ENCODE results near the gene CLDND2.

CLDND2 gene

GRCh38 chr19:51341976-51342580, 26.7 kb downstream of the CLDND2 start, which contains the start of gene VSIG10L:
Gene VSIG10L, minus strand, starts transcription at chr19:51342139. Its CDS starts 15 bp downstream, at chr19:51342124.
- no peak for DNase-seq (ENCODE audit: low read depth)
- TF ChIP-seq CTCF (conservative IDR thresholded peaks at IDR 0.05; ENCODE audit: low read depth, low read length) = no peak
- H3K4me3 ChIP-seq (ENCODE audit: low read length) = no peak within 1 kb of the TSS

GRCh38 chr19:51341066-51341465, 27.7 kb downstream of the CLDND2 start:
- TF ChIP-seq CTCF (conservative IDR thresholded peaks at IDR 0.05; ENCODE audit: low read depth, low read length) = no peak
- DNase-seq (ENCODE audit: low read depth) = no peak
- no peak overlapping the region for H3K4me3 ChIP-seq (ENCODE audit: low read length)

- peak overlapping the region; percentile 71 for H3K4me3 ChIP-seq (ENCODE audit: low read length)
- TF ChIP-seq CTCF (conservative IDR thresholded peaks at IDR 0.05; ENCODE audit: low read depth, low read length) = no peak
- peak; percentile 81 for DNase-seq (ENCODE audit: low read depth)
These were observed 28.8 kb downstream of the CLDND2 start for GRCh38 chr19:51339687-51340656.

- DNase-seq (ENCODE audit: low read depth) = no peak
- peak overlapping the region; percentile 71 for H3K4me3 ChIP-seq (ENCODE audit: low read length)
- TF ChIP-seq CTCF (conservative IDR thresholded peaks at IDR 0.05; ENCODE audit: low read depth, low read length) = peak; percentile 9
These were observed 29.5 kb downstream of the CLDND2 start for GRCh38 chr19:51339313-51339686.

- no peak for DNase-seq (ENCODE audit: low read depth)
- peak; percentile 79 for TF ChIP-seq CTCF (conservative IDR thresholded peaks at IDR 0.05; ENCODE audit: low read depth, low read length)
- H3K4me3 ChIP-seq (ENCODE audit: low read length) = peak overlapping the region; percentile 71
These were observed 30.1 kb downstream of the CLDND2 start for GRCh38 chr19:51338563-51339312.

- H3K4me3 ChIP-seq (ENCODE audit: low read length) = no peak overlapping the region
- TF ChIP-seq CTCF (conservative IDR thresholded peaks at IDR 0.05; ENCODE audit: low read depth, low read length) = no peak
- DNase-seq (ENCODE audit: low read depth) = no peak
These were observed 30.8 kb downstream of the CLDND2 start for GRCh38 chr19:51337861-51338562.
